ENCODE data around the gene TMEM18.

- TF ChIP-seq BHLHE40 (IDR thresholded peaks at IDR 0.05; ENCODE audit: borderline replicate concordance): no peak
- no peak for TF ChIP-seq NFRKB (IDR thresholded peaks at IDR 0.05)
- no peak for TF ChIP-seq FOXM1 (IDR thresholded peaks at IDR 0.05; ENCODE audit: borderline replicate concordance)
- no peak for TF ChIP-seq ARNT (IDR thresholded peaks at IDR 0.05)
- TF ChIP-seq CTBP1 (IDR thresholded peaks at IDR 0.05; ENCODE audit: borderline replicate concordance): no peak
- TF ChIP-seq FOXA1 (IDR thresholded peaks at IDR 0.05): no peak
- TF ChIP-seq SUZ12 (IDR thresholded peaks at IDR 0.05): no peak
- TF ChIP-seq FOXK2 (IDR thresholded peaks at IDR 0.05): no peak
- no peak for TF ChIP-seq ELF4 (IDR thresholded peaks at IDR 0.05)
Measured at GRCh38 chr2:634636-635388, 42.4 kb downstream of the TMEM18 start.
